ENCODE measurements around the gene AP2B1.

DNA sequence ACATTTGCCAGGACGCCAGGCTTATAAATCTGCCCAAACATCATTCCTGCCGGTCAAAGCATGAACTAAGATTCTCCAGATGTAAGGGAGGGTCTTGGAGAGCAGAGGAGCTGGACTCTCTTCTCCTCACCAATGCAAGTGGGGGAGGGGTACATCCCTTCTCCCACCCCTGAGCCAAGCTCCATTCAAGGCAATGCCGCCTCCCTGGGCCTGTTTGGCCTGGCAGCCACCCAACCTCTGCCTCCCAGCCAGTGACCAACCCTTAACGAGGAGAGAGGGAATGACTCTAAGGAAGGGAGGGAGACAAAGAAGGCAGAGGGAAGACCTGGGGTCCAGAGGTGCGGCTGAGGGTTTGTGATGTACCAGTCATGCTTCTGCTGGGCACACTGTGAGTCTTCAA is 187.4 kb downstream of the AP2B1 start:
- no peak for TF ChIP-seq EZH2phosphoT487 (IDR thresholded peaks at IDR 0.05; ENCODE audit: borderline replicate concordance, low read length)
- TF ChIP-seq, protein P1, sequence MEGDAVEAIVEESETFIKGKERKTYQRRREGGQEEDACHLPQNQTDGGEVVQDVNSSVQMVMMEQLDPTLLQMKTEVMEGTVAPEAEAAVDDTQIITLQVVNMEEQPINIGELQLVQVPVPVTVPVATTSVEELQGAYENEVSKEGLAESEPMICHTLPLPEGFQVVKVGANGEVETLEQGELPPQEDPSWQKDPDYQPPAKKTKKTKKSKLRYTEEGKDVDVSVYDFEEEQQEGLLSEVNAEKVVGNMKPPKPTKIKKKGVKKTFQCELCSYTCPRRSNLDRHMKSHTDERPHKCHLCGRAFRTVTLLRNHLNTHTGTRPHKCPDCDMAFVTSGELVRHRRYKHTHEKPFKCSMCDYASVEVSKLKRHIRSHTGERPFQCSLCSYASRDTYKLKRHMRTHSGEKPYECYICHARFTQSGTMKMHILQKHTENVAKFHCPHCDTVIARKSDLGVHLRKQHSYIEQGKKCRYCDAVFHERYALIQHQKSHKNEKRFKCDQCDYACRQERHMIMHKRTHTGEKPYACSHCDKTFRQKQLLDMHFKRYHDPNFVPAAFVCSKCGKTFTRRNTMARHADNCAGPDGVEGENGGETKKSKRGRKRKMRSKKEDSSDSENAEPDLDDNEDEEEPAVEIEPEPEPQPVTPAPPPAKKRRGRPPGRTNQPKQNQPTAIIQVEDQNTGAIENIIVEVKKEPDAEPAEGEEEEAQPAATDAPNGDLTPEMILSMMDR (IDR thresholded peaks at IDR 0.05; ENCODE audit: low read depth, low read length, poor library complexity, severe bottlenecking) = no peak

All from DOHH2 (cell line).